HCT116 (cell line): Measurements from ENCODE around the gene MYH15. TPM values are rescaled to one million over a fixed set of nuclear protein-coding genes. Genes with fewer than 3 reads are reported as not detected.

ENCODE experiments used
- ATAC-seq: fragments of 200-7000 bp; cut with Tn5 transposase; 2 replicates; pipeline ENCODE4 v1.9.1; 2020; ENCODE audit warnings: mild to moderate bottlenecking, moderate library complexity
- BruUV-seq: library from RNA; stranded (reverse); fragments of 400-500 nt; replicated peaks from 2 replicates; lab custom pipeline; 2021; lab: Mats Ljungman, UMichigan
- CTCF ChIA-PET: fragments of 300-600 bp; sonication (Branson Sonifier 250); formaldehyde crosslinking; loops from one replicate; lab custom pipeline; 2021; ENCODE audit warnings: antibody characterized with exemption; lab: Charles Lee
- POLR2A ChIA-PET: fragments of 300-600, 350-600 bp; sonication (Branson Sonifier 250); formaldehyde crosslinking; loops from one replicate; lab custom pipeline; 2021; ENCODE audit warnings: antibody characterized with exemption; lab: Charles Lee
- RAD21 ChIA-PET, 2 experiments: fragments of 300-600 bp; sonication (Branson Sonifier 250); formaldehyde crosslinking; loops; one replicate each; lab custom pipeline; 2023; ENCODE audit warnings: low total read pairs in 2 of 2; ENCODE audit not compliant: uncharacterized antibody in 2 of 2, unreplicated experiment in 2 of 2, low non-redundant PET in 1 of 2; lab: Charles Lee
- DNase-seq: peaks from one replicate; pipeline ENCODE4 v3.0.0-alpha.2; 2010; ENCODE audit warnings: low read depth, low spot score
- H2AFZ ChIP-seq: fragments of 200-600 bp; shearing (Covaris generic), sonication (generic); 2 replicates; pipeline ENCODE4 v1.6.1; 2017; ENCODE audit warnings: low read depth, mixed run types, mixed read lengths, antibody characterized with exemption, low read length; ENCODE audit not compliant: poor library complexity, severe bottlenecking
- H3K27ac ChIP-seq: 2 replicates; pipeline ENCODE4 v1.5.1; 2012; ENCODE audit warnings: low read depth, low read length
- H3K27me3 ChIP-seq: fragments of 200-600 bp; sonication (generic); 2 replicates; pipeline ENCODE4 v1.6.1; 2016; ENCODE audit warnings: mixed run types, low read length, mixed read lengths; ENCODE audit not compliant: insufficient read depth
- H3K36me3 ChIP-seq, 2 experiments: fragments of 200-500 bp in 1 of 2; fragments of 200-600 bp in 1 of 2; sonication (Bioruptor generic) in 1 of 2; sonication (generic) in 1 of 2; 2 replicates each; pipeline versions ENCODE4 v1.5.1 to v1.6.1; 2014 to 2016; ENCODE audit warnings: low read length in 2 of 2, inconsistent platforms in 1 of 2, mixed read lengths in 1 of 2, mixed run types in 1 of 2; ENCODE audit not compliant: insufficient read depth in 2 of 2, control insufficient read depth in 1 of 2
- H3K4me1 ChIP-seq, 2 experiments: fragments of 200-600 bp in 1 of 2; sonication (generic) in 1 of 2; 2 replicates each; pipeline versions ENCODE4 v1.5.1 to v1.6.1; 2012 to 2017; ENCODE audit warnings: low read length in 2 of 2, inconsistent platforms in 1 of 2, mild to moderate bottlenecking in 1 of 2, mixed read lengths in 1 of 2, mixed run types in 1 of 2, moderate library complexity in 1 of 2; ENCODE audit not compliant: insufficient read depth in 2 of 2, control insufficient read depth in 1 of 2
- H3K4me2 ChIP-seq: fragments of 200-600 bp; sonication (generic); 2 replicates; pipeline ENCODE4 v1.6.1; 2017; ENCODE audit warnings: mixed run types, low read length, mixed read lengths
- H3K4me3 ChIP-seq, 2 experiments: fragments of 200-600 bp in 1 of 2; sonication (generic) in 1 of 2; replicated peaks in 1 of 2; 2 replicates each; pipeline ENCODE4 v1.5.1; 2011 to 2016; ENCODE audit warnings: low read length in 2 of 2, control low read depth in 1 of 2, low read depth in 1 of 2, mild to moderate bottlenecking in 1 of 2, mixed read lengths in 1 of 2, mixed run types in 1 of 2
- H3K79me2 ChIP-seq: fragments of 200-600 bp; sonication (generic); 2 replicates; pipeline ENCODE4 v1.6.1; 2017; ENCODE audit warnings: mild to moderate bottlenecking, mixed run types, low read length, moderate library complexity, mixed read lengths; ENCODE audit not compliant: insufficient read depth
- H3K9ac ChIP-seq: fragments of 200-600 bp; sonication (generic); 2 replicates; pipeline ENCODE4 v1.6.1; 2016; ENCODE audit warnings: low read length, mixed read lengths
- H3K9me2 ChIP-seq: fragments of 200-600 bp; sonication (generic), shearing (Covaris generic); 2 replicates; pipeline ENCODE4 v1.6.1; 2017; ENCODE audit warnings: mixed run types, mild to moderate bottlenecking, moderate library complexity; ENCODE audit not compliant: insufficient read depth
- H3K9me3 ChIP-seq, 2 experiments: fragments of 200-500 bp in 1 of 2; fragments of 200-600 bp in 1 of 2; sonication (Bioruptor generic) in 1 of 2; sonication (generic) in 1 of 2; 2 replicates each; pipeline ENCODE4 v1.6.1; 2014 to 2017; ENCODE audit warnings: low read length in 2 of 2, mixed read lengths in 2 of 2, inconsistent platforms in 1 of 2, low read depth in 1 of 2, mild to moderate bottlenecking in 1 of 2, mixed run types in 1 of 2, moderate library complexity in 1 of 2; ENCODE audit not compliant: control insufficient read depth in 1 of 2, insufficient read depth in 1 of 2
- H4K20me1 ChIP-seq: fragments of 200-600 bp; sonication (generic), shearing (Covaris generic); 2 replicates; pipeline ENCODE4 v1.6.1; 2017; ENCODE audit warnings: mixed run types, mild to moderate bottlenecking, moderate library complexity; ENCODE audit not compliant: insufficient read depth
- ATF3 ChIP-seq: IDR thresholded peaks from 2 replicates; pipeline ENCODE4 v1.6.1; 2012
- CBX3 ChIP-seq: IDR thresholded peaks from 2 replicates; pipeline ENCODE4 v1.6.1; 2012; ENCODE audit warnings: low read depth
- ELF1 ChIP-seq: IDR thresholded peaks from 2 replicates; pipeline ENCODE4 v1.6.1; 2012; ENCODE audit warnings: low read depth, borderline replicate concordance
- EZH2 ChIP-seq: fragments of 200-600 bp; sonication (generic); IDR thresholded peaks from 2 replicates; pipeline ENCODE4 v1.6.1; 2017; ENCODE audit warnings: antibody characterized with exemption, mixed run types
- EZH2phosphoT487 ChIP-seq: fragments of 200-600 bp; IDR thresholded peaks from 2 replicates; pipeline ENCODE4 v1.6.1; 2018; ENCODE audit warnings: antibody characterized with exemption, borderline replicate concordance
- FOSL1 ChIP-seq: IDR thresholded peaks from 2 replicates; pipeline ENCODE4 v1.6.1; 2012; ENCODE audit warnings: low read depth
- MAX ChIP-seq: IDR thresholded peaks from 2 replicates; pipeline ENCODE4 v1.6.1; 2012
- POLR2AphosphoS5 ChIP-seq: IDR thresholded peaks from 2 replicates; pipeline ENCODE4 v1.6.1; 2011; ENCODE audit warnings: mild to moderate bottlenecking, low read depth, low read length, moderate library complexity
- RAD21 ChIP-seq: IDR thresholded peaks from 2 replicates; pipeline ENCODE4 v1.6.1; 2012; ENCODE audit warnings: low read depth, mild to moderate bottlenecking
- SIN3A ChIP-seq: IDR thresholded peaks from 2 replicates; pipeline ENCODE4 v1.6.1; 2012; ENCODE audit warnings: low read depth
- SP1 ChIP-seq: IDR thresholded peaks from 2 replicates; pipeline ENCODE4 v1.6.1; 2012; ENCODE audit warnings: low read depth
- SRF ChIP-seq: IDR thresholded peaks from 2 replicates; pipeline ENCODE4 v1.6.1; 2012; ENCODE audit warnings: low read depth
- TCF7L2 ChIP-seq: IDR thresholded peaks from 2 replicates; pipeline ENCODE4 v1.7.0; 2011; ENCODE audit warnings: borderline replicate concordance, inconsistent platforms; ENCODE audit not compliant: insufficient read depth, insufficient read length; ENCODE audit errors: extremely low read depth
- YY1 ChIP-seq: IDR thresholded peaks from 2 replicates; pipeline ENCODE4 v1.6.1; 2011; ENCODE audit warnings: low read length, low read depth, moderate library complexity, mild to moderate bottlenecking; ENCODE audit not compliant: insufficient replicate concordance; ENCODE audit errors: extremely low read depth
- ZBTB33 ChIP-seq: IDR thresholded peaks from 2 replicates; pipeline ENCODE4 v1.6.1; 2011; ENCODE audit warnings: mild to moderate bottlenecking, low read length, moderate library complexity; ENCODE audit not compliant: insufficient replicate concordance; ENCODE audit errors: extremely low read depth
- ZFX ChIP-seq: fragments of 450-650 bp; IDR thresholded peaks from 2 replicates; pipeline ENCODE4 v1.6.1; 2017
- intact Hi-C: fragments of 100-400 bp; cut with micrococcal nuclease; formaldehyde crosslinking; loops from 2 replicates; pipeline ENCODE4 v1.10.0; 2022
- total RNA-seq: library from RNA; stranded (reverse); gene quantifications from one replicate; pipeline ENCODE4 v1.2.1, GENCODE V29; 2021; ENCODE audit not compliant: unreplicated experiment

Gene MYH15
- total RNA-seq, 1 experiment from 2014 or later = 11.2 TPM

GRCh38 chr3:108525971-108526370 lies 15.6 kb upstream of the MYH15 start:
- RAD21 ChIA-PET = no interaction called here
- H3K4me2 ChIP-seq = no peak overlapping the region
- POLR2A ChIA-PET = no interaction called here

GRCh38 chr3:108525256-108525655 lies 14.9 kb upstream of the MYH15 start:
- no peaks in the 10 kb centered on the region for H3K4me1 ChIP-seq
- no peaks in the 10 kb centered on the region for H3K9me2 ChIP-seq
- no peaks in the 10 kb centered on the region for H4K20me1 ChIP-seq
- no peak overlapping the region for H3K4me2 ChIP-seq
- no peaks in the 10 kb centered on the region for H3K36me3 ChIP-seq
- H3K9me3 ChIP-seq = no peaks in the 10 kb centered on the region
- no peak overlapping the region for H2AFZ ChIP-seq
- no peak overlapping the region for H3K4me3 ChIP-seq
- no peak overlapping the region for H3K27ac ChIP-seq
- H3K79me2 ChIP-seq = no peaks in the 10 kb centered on the region
- no TSS peak for BruUV-seq
- TF ChIP-seq RAD21 (no peak), ATF3 (no peak), EZH2 (no peak), EZH2phosphoT487 (no peak), SIN3A (no peak), YY1 (no peak), ZFX (no peak), POLR2AphosphoS5 (no peak), ZBTB33 (no peak), MAX (no peak), CBX3 (no peak), SP1 (no peak), FOSL1 (no peak), TCF7L2 (no peak)
- TF ChIP-seq, all 23 proteins: peak for 0
- no peaks in the 10 kb centered on the region for H3K27me3 ChIP-seq
- ChIA-PET POLR2A (no interaction called here), CTCF (no interaction called here), RAD21 (no interaction called here)
- DNase-seq (no peak), ATAC-seq (no peak)
- no peak overlapping the region for H3K9ac ChIP-seq
- intact Hi-C loops = no loop called here

More at GRCh38 chr3:108525971-108526370, 15.6 kb upstream of the MYH15 start:
- H3K9me2 ChIP-seq = no peaks in the 10 kb centered on the region
- H3K9ac ChIP-seq = no peak overlapping the region
- H3K79me2 ChIP-seq = no peaks in the 10 kb centered on the region
- no peaks in the 10 kb centered on the region for H3K27me3 ChIP-seq
- no peak overlapping the region for H3K27ac ChIP-seq
- ATAC-seq (no peak), DNase-seq (no peak)
- no peaks in the 10 kb centered on the region for H3K4me1 ChIP-seq
- no peaks in the 10 kb centered on the region for H3K36me3 ChIP-seq
- H2AFZ ChIP-seq = no peak overlapping the region
- intact Hi-C loops = no loop called here
- CTCF ChIA-PET = no interaction called here
- H4K20me1 ChIP-seq = no peaks in the 10 kb centered on the region
- H3K4me3 ChIP-seq = no peak overlapping the region
- no peaks in the 10 kb centered on the region for H3K9me3 ChIP-seq
- BruUV-seq = no TSS peak
- TF ChIP-seq SRF (no peak), POLR2AphosphoS5 (no peak), EZH2phosphoT487 (no peak), EZH2 (no peak), MAX (no peak), ELF1 (no peak), SIN3A (no peak)
